ENCODE measurements around the gene XRCC4.
"Not testable (repeated sequence)": the region's sequence is repeated elsewhere in the genome, so short reads cannot be mapped to it uniquely, and the experiment has no call there.

The XRCC4 gene

GRCh38 chr5:83076742-83077661 is at the start of gene XRCC4, which contains the start of gene TMEM167A:
Gene XRCC4 (plus strand): TSS chr5:83077547. CDS start chr5:83104920, 27,373 bp downstream.
Gene TMEM167A (minus strand): TSS chr5:83077394. CDS start chr5:83077323, 71 bp downstream.
- peak; percentile 97 for FAIRE-seq

- FAIRE-seq, result no peak
Measured at GRCh38 chr5:83029912-83030311, 47.4 kb upstream of the XRCC4 start.

- FAIRE-seq, result no peak
Measured at GRCh38 chr5:83031381-83031780, 46.0 kb upstream of the XRCC4 start.

- no peak for FAIRE-seq
Measured at GRCh38 chr5:83034036-83034435, 43.3 kb upstream of the XRCC4 start.

GRCh38 chr5:83034528-83035207 is 42.7 kb upstream of the XRCC4 start:
- no peak for FAIRE-seq

GRCh38 chr5:83035373-83036100 is 41.8 kb upstream of the XRCC4 start:
- no peak for FAIRE-seq

GRCh38 chr5:83036991-83037575 is 40.3 kb upstream of the XRCC4 start:
- no peak for FAIRE-seq

GRCh38 chr5:83038924-83039323 is 38.4 kb upstream of the XRCC4 start:
- no peak for FAIRE-seq

GRCh38 chr5:83042507-83042906 is 34.8 kb upstream of the XRCC4 start:
- FAIRE-seq, result no peak

- no peak for FAIRE-seq
Measured at GRCh38 chr5:83044926-83045325, 32.4 kb upstream of the XRCC4 start.

GRCh38 chr5:83048277-83048676 is 29.1 kb upstream of the XRCC4 start:
- FAIRE-seq, result no peak

GRCh38 chr5:83048811-83049210 is 28.5 kb upstream of the XRCC4 start:
- FAIRE-seq, result no peak

GRCh38 chr5:83049370-83049885 is 27.9 kb upstream of the XRCC4 start:
- no peak for FAIRE-seq

- FAIRE-seq, result no peak
Measured at GRCh38 chr5:83050723-83051340, 26.5 kb upstream of the XRCC4 start.

GRCh38 chr5:83055166-83055565 is 22.2 kb upstream of the XRCC4 start:
- no peak for FAIRE-seq

GRCh38 chr5:83058726-83059125 is 18.6 kb upstream of the XRCC4 start:
- FAIRE-seq, result no peak

- FAIRE-seq, result no peak
Measured at GRCh38 chr5:83059341-83059740, 18.0 kb upstream of the XRCC4 start.

GRCh38 chr5:83066548-83067110 is 10.7 kb upstream of the XRCC4 start:
- no peak for FAIRE-seq

- FAIRE-seq, result not testable (repeated sequence)
Measured at GRCh38 chr5:83067377-83067776, 10.0 kb upstream of the XRCC4 start.

GRCh38 chr5:83069096-83069799 is 8.1 kb upstream of the XRCC4 start:
- FAIRE-seq, result no peak
